CD4-positive, alpha-beta T cell (primary cell): ENCODE data around the gene CCDC102A. TPM values are rescaled to one million over a fixed set of nuclear protein-coding genes. Genes with fewer than 3 reads are reported as not detected.

Experiments used
- ATAC-seq: fragments of 200-7000 bp; cut with Tn5 transposase; one replicate; pipeline ENCODE4 v1.10.0; 2022; ENCODE audit warnings: mild to moderate bottlenecking; ENCODE audit not compliant: poor library complexity
- CTCF ChIA-PET: fragments of 350-600 bp; sonication (Branson Sonifier 250); formaldehyde crosslinking; loops from one replicate; lab custom pipeline; 2021; ENCODE audit warnings: antibody characterized with exemption, inconsistent platforms; lab: Charles Lee
- POLR2A ChIA-PET: fragments of 350-600 bp; sonication (Branson Sonifier 250); formaldehyde crosslinking; loops from one replicate; lab custom pipeline; 2021; ENCODE audit warnings: antibody characterized with exemption, inconsistent platforms; lab: Charles Lee
- DNase-seq, 14 experiments: peaks; one replicate each; pipeline ENCODE4 v3.0.0-alpha.2; 2013 to 2020; ENCODE audit warnings: mixed read lengths in 2 of 14
- H3K27ac ChIP-seq, 2 donors: one replicate each; pipeline versions ENCODE4 v1.5.1 to v1.7.0; 2013; ENCODE audit warnings: low read length in 2 of 2, low read depth in 1 of 2, mild to moderate bottlenecking in 1 of 2
- H3K27me3 ChIP-seq, 2 experiments: 1 replicate in 1 of 2; 2 replicates in 1 of 2; pipeline versions ENCODE4 v1.6.1 to v1.7.0; 2013; ENCODE audit warnings: low read length in 2 of 2, control low read depth in 1 of 2, mild to moderate bottlenecking in 1 of 2, moderate library complexity in 1 of 2; ENCODE audit not compliant: insufficient read depth in 2 of 2, control insufficient read depth in 1 of 2
- H3K36me3 ChIP-seq: one replicate; pipeline ENCODE4 v1.6.1; 2013; ENCODE audit warnings: low read length, control low read depth; ENCODE audit not compliant: insufficient read depth
- H3K4me1 ChIP-seq: one replicate; pipeline ENCODE4 v1.6.1; 2013; ENCODE audit warnings: low read length, control low read depth; ENCODE audit not compliant: insufficient read depth
- H3K4me3 ChIP-seq: one replicate; pipeline ENCODE4 v1.5.1; 2013; ENCODE audit warnings: mild to moderate bottlenecking, low read length, moderate library complexity
- H3K9me3 ChIP-seq, 2 experiments: 1 replicate in 1 of 2; 2 replicates in 1 of 2; pipeline versions ENCODE4 v1.6.1 to v1.7.0; 2013; ENCODE audit warnings: low read length in 2 of 2, mild to moderate bottlenecking in 2 of 2, control low read depth in 1 of 2, moderate library complexity in 1 of 2; ENCODE audit not compliant: control insufficient read depth in 1 of 2, insufficient read depth in 1 of 2
- H3K27ac Mint-ChIP-seq: one replicate; pipeline ENCODE4 v1.8.0; 2020; ENCODE audit warnings: mixed read lengths
- H3K27me3 Mint-ChIP-seq: one replicate; pipeline ENCODE4 v1.8.0; 2021; ENCODE audit warnings: mixed read lengths
- H3K36me3 Mint-ChIP-seq: one replicate; pipeline ENCODE4 v1.8.0; 2021; ENCODE audit warnings: low read depth, mixed read lengths
- H3K4me1 Mint-ChIP-seq: one replicate; pipeline ENCODE4 v1.8.0; 2021; ENCODE audit warnings: low read depth, mixed read lengths
- H3K4me3 Mint-ChIP-seq: one replicate; pipeline ENCODE4 v1.8.0; 2020; ENCODE audit warnings: mild to moderate bottlenecking, mixed read lengths
- H3K9me3 Mint-ChIP-seq: one replicate; pipeline ENCODE4 v1.8.0; 2020; ENCODE audit warnings: mixed read lengths
- intact Hi-C, 2 experiments: fragments of 100-400 bp; cut with DNase I in 1 of 2; cut with micrococcal nuclease in 1 of 2; formaldehyde crosslinking; loops; one replicate each; pipeline versions ENCODE4 v1.15.1 to v1.9.0; 2023 to 2025; cut with DNase I, micrococcal nuclease
- total RNA-seq, 174 experiments: library from RNA in 2 of 174; stranded (reverse) in 2 of 174; gene quantifications; one replicate each; pipeline ENCODE4 v1.2.3 and lab custom pipeline; 2021 to 2026
- TF ChIP-seq, protein P1 (sequence below): fragments of 200-600 bp; IDR thresholded peaks from one replicate; pipeline ENCODE4 v1.8.0; 2022; ENCODE audit warnings: antibody characterized with exemption, mild to moderate bottlenecking

The CCDC102A gene
- total RNA-seq, 2 experiments from 2014 or later = 2.0 TPM

- Histone ChIP-seq H3K4me1 (peaks cover 22% of the 10 kb centered on the region), H3K9me3 (no peaks in the 10 kb centered on the region), H3K4me3 (peak overlapping the region; percentile 76), H3K27ac (no peak overlapping the region), H3K36me3 (no peaks in the 10 kb centered on the region), H3K27me3 (no peaks in the 10 kb centered on the region)
- TF ChIP-seq, protein P1, sequence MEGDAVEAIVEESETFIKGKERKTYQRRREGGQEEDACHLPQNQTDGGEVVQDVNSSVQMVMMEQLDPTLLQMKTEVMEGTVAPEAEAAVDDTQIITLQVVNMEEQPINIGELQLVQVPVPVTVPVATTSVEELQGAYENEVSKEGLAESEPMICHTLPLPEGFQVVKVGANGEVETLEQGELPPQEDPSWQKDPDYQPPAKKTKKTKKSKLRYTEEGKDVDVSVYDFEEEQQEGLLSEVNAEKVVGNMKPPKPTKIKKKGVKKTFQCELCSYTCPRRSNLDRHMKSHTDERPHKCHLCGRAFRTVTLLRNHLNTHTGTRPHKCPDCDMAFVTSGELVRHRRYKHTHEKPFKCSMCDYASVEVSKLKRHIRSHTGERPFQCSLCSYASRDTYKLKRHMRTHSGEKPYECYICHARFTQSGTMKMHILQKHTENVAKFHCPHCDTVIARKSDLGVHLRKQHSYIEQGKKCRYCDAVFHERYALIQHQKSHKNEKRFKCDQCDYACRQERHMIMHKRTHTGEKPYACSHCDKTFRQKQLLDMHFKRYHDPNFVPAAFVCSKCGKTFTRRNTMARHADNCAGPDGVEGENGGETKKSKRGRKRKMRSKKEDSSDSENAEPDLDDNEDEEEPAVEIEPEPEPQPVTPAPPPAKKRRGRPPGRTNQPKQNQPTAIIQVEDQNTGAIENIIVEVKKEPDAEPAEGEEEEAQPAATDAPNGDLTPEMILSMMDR = no peak
- intact Hi-C loops = no loop called here
- Mint-ChIP-seq H3K27ac (peak overlapping the region; percentile 69), H3K36me3 (no peaks in the 10 kb centered on the region), H3K9me3 (no peaks in the 10 kb centered on the region), H3K4me3 (peak overlapping the region; percentile 89), H3K4me1 (peaks cover 34% of the 10 kb centered on the region), H3K27me3 (no peaks in the 10 kb centered on the region)
- ATAC-seq = no peak
- ChIA-PET CTCF (interaction anchor here (0.7 to 1.9 kb wide), 3 partner anchors 23 to 249 kb away, joined by 3 to 8 read pairs (median 3); partner anchors contain the start of gene POLR2C), POLR2A (interaction anchor here (0.6 to 6.4 kb wide), 5 partner anchors 16 to 52 kb away, joined by 3 to 49 read pairs (median 4); partner anchors contain the start of gene CCDC102A)
- no peak for DNase-seq
Observed at GRCh38 chr16:57485091-57485915, 51.1 kb downstream of the CCDC102A start.

DNA sequence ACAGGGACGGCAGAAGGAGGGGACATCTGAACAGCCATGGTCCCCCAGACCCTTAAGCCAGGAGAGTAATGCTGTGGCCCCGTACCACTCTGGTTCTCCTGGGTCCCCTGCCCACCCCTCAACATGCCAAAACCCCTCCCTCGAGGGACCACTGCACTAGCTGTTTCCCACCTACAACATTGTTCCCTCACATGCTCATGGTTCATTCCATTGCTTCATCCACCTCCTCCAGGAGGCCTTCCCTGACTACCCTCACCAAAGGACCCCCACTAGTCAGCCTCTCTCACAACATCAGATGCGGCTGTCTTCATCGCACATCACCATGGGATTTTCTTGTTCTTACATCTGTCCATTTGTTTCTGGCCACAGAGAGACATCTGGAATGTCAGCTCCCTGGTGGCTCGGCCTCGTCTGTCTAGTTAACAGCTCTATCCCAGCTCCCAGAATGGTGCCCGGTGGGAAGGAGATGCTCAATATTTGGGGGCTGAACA lies 51.8 kb downstream of the CCDC102A start:
- TF ChIP-seq, protein P1 = no peak
- no peak overlapping the region for H3K27ac ChIP-seq
- no peaks in the 10 kb centered on the region for H3K9me3 Mint-ChIP-seq
- no peaks in the 10 kb centered on the region for H3K36me3 Mint-ChIP-seq
- no peaks in the 10 kb centered on the region for H3K27me3 ChIP-seq
- ATAC-seq (no peak), DNase-seq (no peak)
- H3K9me3 ChIP-seq = no peaks in the 10 kb centered on the region
- CTCF ChIA-PET = interaction anchor here (1.9 kb wide), 1 partner anchor 22 kb away, joined by 8 read pairs; the partner anchor contains the start of gene POLR2C
- H3K4me3 Mint-ChIP-seq = peak overlapping the region; percentile 89
- no peak overlapping the region for H3K4me3 ChIP-seq
- intact Hi-C loops = no loop called here
- POLR2A ChIA-PET = interaction anchor here (1.0 to 6.4 kb wide), 2 partner anchors 46 to 53 kb away, joined by 3 to 49 read pairs; partner anchors contain the start of gene CCDC102A
- H3K27me3 Mint-ChIP-seq = no peaks in the 10 kb centered on the region
- peaks cover 34% of the 10 kb centered on the region for H3K4me1 Mint-ChIP-seq
- H3K36me3 ChIP-seq = no peaks in the 10 kb centered on the region
- no peak overlapping the region for H3K27ac Mint-ChIP-seq
- peaks cover 22% of the 10 kb centered on the region for H3K4me1 ChIP-seq

DNA sequence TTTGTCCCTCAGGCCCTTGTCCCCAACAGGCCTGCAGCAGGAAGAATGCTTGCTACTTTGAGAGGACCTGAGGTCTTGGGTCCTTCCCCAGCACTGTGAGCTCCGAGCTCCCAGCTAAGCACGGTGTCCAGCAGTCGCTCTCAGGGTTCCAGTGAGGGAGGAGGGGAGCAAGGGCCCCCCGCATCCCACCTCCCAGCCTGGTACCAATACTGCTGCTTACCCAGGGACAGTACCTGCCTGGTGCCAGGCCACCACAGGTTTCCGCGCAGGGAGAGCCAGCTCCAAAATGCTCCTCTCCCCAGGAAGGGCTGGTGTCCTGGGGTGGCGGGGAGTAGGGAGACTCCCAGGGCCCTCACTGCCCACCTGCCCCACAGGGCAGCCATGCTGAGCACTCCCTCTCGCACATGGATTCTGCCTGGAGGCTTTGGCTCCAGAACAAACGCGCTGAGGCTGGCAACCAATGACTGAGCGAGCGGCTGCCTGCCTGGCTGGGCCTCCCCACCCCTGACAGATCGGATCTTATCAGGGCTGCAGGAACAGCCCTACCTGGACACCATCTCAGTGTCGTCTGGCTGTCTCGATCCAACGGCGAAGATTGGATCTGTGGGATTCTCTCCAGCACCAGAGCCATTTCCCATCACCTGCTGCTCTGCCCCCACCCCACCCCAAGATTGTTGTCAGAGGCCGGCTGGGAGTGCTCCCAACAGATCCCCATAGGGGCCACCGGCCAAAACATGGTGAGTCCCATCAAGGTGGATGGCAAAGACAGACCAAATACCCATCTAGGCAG lies 52.5 kb downstream of the CCDC102A start:
- TF ChIP-seq, protein P1 = no peak
- ATAC-seq (no peak), DNase-seq (no peak)
- Histone ChIP-seq H3K9me3 (no peaks in the 10 kb centered on the region), H3K27me3 (no peaks in the 10 kb centered on the region), H3K27ac (no peak overlapping the region), H3K4me1 (peaks cover 22% of the 10 kb centered on the region), H3K36me3 (no peaks in the 10 kb centered on the region), H3K4me3 (no peak overlapping the region)
- no peak overlapping the region for H3K27ac Mint-ChIP-seq
- ChIA-PET POLR2A (interaction anchor here (1.0 to 6.4 kb wide), 3 partner anchors 9 to 54 kb away, joined by 3 to 49 read pairs (median 3); partner anchors contain the start of gene CCDC102A), CTCF (interaction anchor here (1.3 kb wide), 1 partner anchor 22 kb away, joined by 4 read pairs; the partner anchor contains the start of gene POLR2C)
- H3K27me3 Mint-ChIP-seq = no peaks in the 10 kb centered on the region
- H3K9me3 Mint-ChIP-seq = no peaks in the 10 kb centered on the region
- peaks cover 34% of the 10 kb centered on the region for H3K4me1 Mint-ChIP-seq
- H3K4me3 Mint-ChIP-seq = peak overlapping the region; percentile 34
- no peaks in the 10 kb centered on the region for H3K36me3 Mint-ChIP-seq
- intact Hi-C loops = no loop called here
